SK-N-SH (cell line): ENCODE data around the gene GTF2E1.

Experiments
- CTCF ChIP-seq: fragments of 200-600 bp; sonication (generic); IDR thresholded peaks from 2 replicates; pipeline ENCODE4 v1.6.1; 2017; ENCODE audit warnings: antibody characterized with exemption, mild to moderate bottlenecking, moderate library complexity
- EP300 ChIP-seq, 2 experiments: IDR thresholded peaks; 2 replicates each; pipeline versions ENCODE4 v1.4.0 to v1.6.1; 2012; ENCODE audit warnings: borderline replicate concordance in 1 of 2, low read depth in 1 of 2, low read length in 1 of 2
- NFIC ChIP-seq: IDR thresholded peaks from 2 replicates; pipeline ENCODE4 v1.4.0; 2012; ENCODE audit warnings: borderline replicate concordance
- REST ChIP-seq: IDR thresholded peaks from 2 replicates; pipeline ENCODE4 v1.6.1; 2012; ENCODE audit warnings: mild to moderate bottlenecking, low read depth, low read length, moderate library complexity

- TF ChIP-seq CTCF (no peak), REST (no peak), EP300 (IDR thresholded peaks at IDR 0.05; ENCODE audit: borderline replicate concordance in 1 of 2, low read depth in 1 of 2, low read length in 1 of 2) (no peak), NFIC (no peak)
Observed at GRCh38 chr3:120772081-120772480, 29.5 kb downstream of the GTF2E1 start.
